ENCODE data around the gene KRTAP5-2.

DNA sequence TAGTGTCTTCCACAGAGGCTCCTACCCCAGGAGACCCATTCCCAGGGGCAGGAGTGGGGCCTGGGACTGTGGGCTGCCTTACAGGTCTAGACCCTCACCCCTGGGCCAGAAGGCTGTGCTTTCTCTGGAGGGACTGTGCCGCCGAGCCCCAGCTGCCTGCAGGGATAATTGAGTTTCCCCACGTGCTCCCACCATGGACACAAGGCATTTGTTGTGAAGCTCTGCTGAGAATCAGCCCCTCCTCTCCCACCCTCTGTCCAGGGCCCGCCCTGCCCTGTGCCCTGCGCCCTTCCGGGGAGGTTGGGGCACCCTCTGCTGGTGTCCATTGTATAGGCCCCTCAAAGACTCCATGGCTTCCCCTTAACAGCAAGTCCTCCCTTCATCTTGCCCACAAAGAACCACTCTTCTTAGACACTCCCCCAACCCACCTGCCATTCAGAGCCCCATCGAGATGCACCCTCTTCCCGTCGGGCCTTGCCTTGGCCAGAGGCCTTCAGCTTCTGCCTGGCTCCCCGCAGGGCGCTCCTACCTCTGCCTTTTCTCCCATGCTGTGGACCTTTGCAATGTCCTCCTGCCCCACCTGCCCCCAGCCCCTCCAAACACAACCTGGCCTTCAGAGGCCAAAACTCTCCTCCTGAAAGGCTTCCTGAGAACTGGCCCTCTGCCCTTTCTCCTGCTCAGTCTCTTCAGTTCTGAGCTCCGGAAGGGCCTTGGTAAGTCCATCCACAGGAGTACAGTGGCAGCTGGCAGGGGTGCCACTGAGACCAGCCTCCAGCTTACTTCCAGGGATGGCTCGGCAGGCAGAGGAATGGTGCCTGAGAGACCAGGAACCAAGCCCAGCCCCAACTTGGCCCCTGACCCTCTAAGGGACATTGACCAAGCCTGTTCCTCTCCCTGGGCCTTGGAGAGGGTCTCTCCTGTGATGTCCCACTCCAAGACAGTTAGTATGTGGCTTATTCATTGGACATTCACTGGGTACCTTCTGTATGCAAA lies 48.5 kb downstream of the KRTAP5-2 start:
- TF ChIP-seq CTCF (IDR thresholded peaks at IDR 0.05), result no peak
- TF ChIP-seq POLR2A (IDR thresholded peaks at IDR 0.05), result no peak

Data from lower leg skin (tissue), 3 donors.